ENCODE results near the gene PEAR1.

- TF ChIP-seq POLR2A (IDR thresholded peaks at IDR 0.05): no peak
- TF ChIP-seq CTCF (IDR thresholded peaks at IDR 0.05): no peak
Observed at GRCh38 chr1:156931974-156932710, 38.6 kb downstream of the PEAR1 start.

Measured in thyroid gland (tissue), 4 donors.